ENCODE measurements around the gene KRTAP4-1. TPM values are rescaled to one million over a fixed set of nuclear protein-coding genes. Genes with fewer than 3 reads are reported as not detected.
"Not testable (repeated sequence)": the region's sequence is repeated elsewhere in the genome, so short reads cannot be mapped to it uniquely, and the experiment has no call there.

KRTAP4-1 gene
- not detected for total RNA-seq

DNA sequence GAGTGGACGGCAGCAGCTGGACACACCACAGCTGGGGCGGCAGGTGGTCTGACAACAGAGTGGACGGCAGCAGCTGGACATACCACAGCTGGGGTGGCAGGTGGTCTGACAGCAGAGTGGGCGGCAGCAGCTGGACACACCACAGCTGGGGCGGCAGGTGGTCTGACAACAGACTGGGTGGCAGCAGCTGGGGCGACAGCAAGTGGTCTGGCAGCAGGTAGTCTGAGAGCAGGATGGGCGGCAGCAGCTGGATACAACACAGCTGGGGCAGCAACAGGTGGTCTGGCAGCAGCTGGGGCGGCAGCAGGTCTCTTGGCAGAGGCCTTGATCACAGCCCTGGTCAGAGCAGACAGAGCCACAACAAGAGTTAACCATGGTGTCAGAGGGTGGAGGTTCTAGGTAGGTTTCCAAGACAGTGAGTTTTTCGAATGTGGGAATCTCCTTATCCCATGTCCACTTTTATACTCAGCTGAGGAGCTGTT is at the start of gene KRTAP4-1:
Gene KRTAP4-1, minus strand, starts transcription at position 432 of the 482 bp plus-strand sequence. Its CDS starts 57 bp downstream, at position 375.
- H3K4me3 ChIP-seq = no peak within 1 kb of the TSS
- TF ChIP-seq POLR2AphosphoS5 (IDR thresholded peaks at IDR 0.05) (no peak), EP300 (IDR thresholded peaks at IDR 0.05) (no peak), CTCF (IDR thresholded peaks at IDR 0.05) (no peak), POLR2A (IDR thresholded peaks at IDR 0.05) (no peak)
- WGBS, 2 donors (ENCODE audit: low coverage in 1 of 2) = 0 to 23% methylated on average over 1 to 3 of the region's 9 CpGs
- ATAC-seq = no peak
- H3K9me3 ChIP-seq = no peaks in the 10 kb centered on the region
- peaks cover 22% of the 10 kb centered on the region for H3K27me3 ChIP-seq
- no peaks in the 10 kb centered on the region for H3K4me1 ChIP-seq
- no peaks in the 10 kb centered on the region for H3K36me3 ChIP-seq
- H3K27ac ChIP-seq = no peak within 1 kb of the TSS

- WGBS, 2 donors (ENCODE audit: low coverage in 1 of 2) = no CpG with 5 or more reads among the region's 1 CpG
- not testable (repeated sequence) for H3K9me3 ChIP-seq, H3K4me1 ChIP-seq, H3K36me3 ChIP-seq, H3K4me3 ChIP-seq, ATAC-seq, H3K27ac ChIP-seq
- H3K27me3 ChIP-seq = peaks cover 31% of the 10 kb centered on the region
These were observed 47.8 kb upstream of the KRTAP4-1 start, which contains the start of gene KRTAP9-3 for GRCh38 chr17:41232399-41233105. TSS of gene KRTAP9-3 (plus strand) at chr17:41232449. CDS start at chr17:41232502, 53 bp downstream.

DNA sequence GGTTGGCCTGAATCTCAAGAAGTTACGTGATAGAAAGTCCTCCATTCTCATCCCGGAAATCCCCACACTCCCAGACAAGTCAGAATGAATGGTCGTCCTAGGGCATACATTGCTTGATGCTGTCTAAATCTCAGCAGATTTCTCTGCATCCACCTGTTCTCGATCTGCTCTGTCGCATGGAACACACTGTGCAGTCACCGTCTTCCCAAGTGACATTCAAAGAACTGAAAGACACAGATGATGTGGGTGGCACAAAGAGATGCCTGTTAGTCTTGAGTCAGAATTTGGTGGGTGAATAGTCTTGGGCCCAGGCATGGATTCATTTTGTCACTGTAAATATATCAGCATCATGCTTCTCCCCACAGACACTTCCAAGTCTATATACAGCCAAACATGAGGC is 47.0 kb upstream of the KRTAP4-1 start:
- no peak overlapping the region for H3K4me3 ChIP-seq
- H3K36me3 ChIP-seq = no peaks in the 10 kb centered on the region
- no peaks in the 10 kb centered on the region for H3K9me3 ChIP-seq
- WGBS, 2 donors (ENCODE audit: low coverage in 1 of 2) = 77 to 87% methylated on average over 4 to 6 of the region's 6 CpGs
- no peaks in the 10 kb centered on the region for H3K4me1 ChIP-seq
- ATAC-seq = no peak
- H3K27ac ChIP-seq = no peak overlapping the region
- peaks cover 31% of the 10 kb centered on the region for H3K27me3 ChIP-seq
- no peak for TF ChIP-seq CTCF (IDR thresholded peaks at IDR 0.05)
- no peak for TF ChIP-seq POLR2A (IDR thresholded peaks at IDR 0.05)
- TF ChIP-seq EP300 (IDR thresholded peaks at IDR 0.05) = no peak
- TF ChIP-seq POLR2AphosphoS5 (IDR thresholded peaks at IDR 0.05) = no peak

DNA sequence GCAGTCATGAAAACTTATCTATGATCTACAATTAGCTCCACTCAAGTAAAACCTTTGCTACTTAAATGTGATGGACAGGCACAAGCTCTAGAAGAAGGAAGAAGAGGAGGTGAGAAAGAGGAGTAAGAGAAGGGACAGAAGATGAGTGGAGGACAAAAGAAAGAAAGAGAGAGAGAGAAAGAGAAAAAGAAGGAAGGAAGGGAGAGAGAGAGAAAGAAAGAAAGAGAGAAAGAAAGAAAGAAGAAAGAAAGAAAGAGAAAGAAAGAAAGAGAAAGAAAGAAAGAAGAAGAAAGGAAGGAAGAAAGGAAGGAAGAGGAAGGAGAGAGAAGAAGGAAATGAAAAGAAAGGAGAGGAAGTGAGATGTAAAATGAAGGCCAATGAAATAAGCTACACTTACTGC is 45.4 kb upstream of the KRTAP4-1 start:
- TF ChIP-seq POLR2AphosphoS5 (IDR thresholded peaks at IDR 0.05) (no peak), POLR2A (IDR thresholded peaks at IDR 0.05) (no peak), CTCF (IDR thresholded peaks at IDR 0.05) (no peak), EP300 (IDR thresholded peaks at IDR 0.05) (no peak)
- no peaks in the 10 kb centered on the region for H3K9me3 ChIP-seq
- no peak overlapping the region for H3K27ac ChIP-seq
- no peak for ATAC-seq
- peaks cover 36% of the 10 kb centered on the region for H3K27me3 ChIP-seq
- no peaks in the 10 kb centered on the region for H3K4me1 ChIP-seq
- H3K4me3 ChIP-seq = no peak overlapping the region
- H3K36me3 ChIP-seq = no peaks in the 10 kb centered on the region

GRCh38 chr17:41226598-41227095 is 41.9 kb upstream of the KRTAP4-1 start, which contains the start of gene KRTAP9-2:
TSS of gene KRTAP9-2 (plus strand) at chr17:41226648. CDS start at chr17:41226655, 7 bp downstream.
- not testable (repeated sequence) for H3K27ac ChIP-seq, H3K9me3 ChIP-seq, H3K36me3 ChIP-seq, ATAC-seq, H3K4me3 ChIP-seq, H3K4me1 ChIP-seq
- WGBS, 2 donors (ENCODE audit: low coverage in 1 of 2) = no CpG with 5 or more reads among the region's 4 CpGs
- H3K27me3 ChIP-seq = peaks cover 14% of the 10 kb centered on the region

- no peaks in the 10 kb centered on the region for H3K4me1 ChIP-seq
- TF ChIP-seq EP300 (IDR thresholded peaks at IDR 0.05) = no peak
- no peak for TF ChIP-seq CTCF (IDR thresholded peaks at IDR 0.05)
- TF ChIP-seq POLR2A (IDR thresholded peaks at IDR 0.05) = no peak
- TF ChIP-seq POLR2AphosphoS5 (IDR thresholded peaks at IDR 0.05) = no peak
- no peak overlapping the region for H3K27ac ChIP-seq
- peaks cover 0 to 2% (median 0%) of the 10 kb centered on the region in 3 donors for H3K9me3 ChIP-seq
- H3K27me3 ChIP-seq = peaks cover 14% of the 10 kb centered on the region
- WGBS, 2 donors (ENCODE audit: low coverage in 1 of 2) = 87 to 97% methylated on average over 4 to 6 of the region's 6 CpGs
- H3K36me3 ChIP-seq = no peaks in the 10 kb centered on the region
- ATAC-seq = no peak
- no peak overlapping the region for H3K4me3 ChIP-seq
These were observed 41.3 kb upstream of the KRTAP4-1 start for GRCh38 chr17:41226051-41226450.

Data from gastroesophageal sphincter (tissue), 4 donors.